IMR-90 (cell line): ENCODE data around the gene APOC4.

Experiments used
- POLR2A ChIP-seq: IDR thresholded peaks from 2 replicates; pipeline ENCODE4 v1.6.1; 2012; ENCODE audit warnings: mild to moderate bottlenecking, low read depth, low read length
- RAD21 ChIP-seq: IDR thresholded peaks from 2 replicates; pipeline ENCODE4 v1.6.1; 2012; ENCODE audit warnings: low read length, improper control_type of control experiment
- TF ChIP-seq, protein P1 (sequence below): conservative IDR thresholded peaks from 2 replicates; pipeline ENCODE4 v1.5.1; 2012; ENCODE audit warnings: mild to moderate bottlenecking, low read depth, low read length, improper control_type of control experiment
- TF ChIP-seq, protein P2 (sequence below): fragments of 150-350 bp; IDR thresholded peaks from 2 replicates; pipeline ENCODE4 v1.6.1; 2017; ENCODE audit warnings: mild to moderate bottlenecking, antibody characterized with exemption, low read length, low read depth

DNA sequence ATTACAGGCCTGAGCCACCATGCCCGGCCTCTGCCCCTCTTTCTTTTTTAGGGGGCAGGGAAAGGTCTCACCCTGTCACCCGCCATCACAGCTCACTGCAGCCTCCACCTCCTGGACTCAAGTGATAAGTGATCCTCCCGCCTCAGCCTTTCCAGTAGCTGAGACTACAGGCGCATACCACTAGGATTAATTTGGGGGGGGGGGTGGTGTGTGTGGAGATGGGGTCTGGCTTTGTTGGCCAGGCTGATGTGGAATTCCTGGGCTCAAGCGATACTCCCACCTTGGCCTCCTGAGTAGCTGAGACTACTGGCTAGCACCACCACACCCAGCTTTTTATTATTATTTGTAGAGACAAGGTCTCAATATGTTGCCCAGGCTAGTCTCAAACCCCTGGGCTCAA lies 32.3 kb upstream of the APOC4 start:
- TF ChIP-seq, protein P1, sequence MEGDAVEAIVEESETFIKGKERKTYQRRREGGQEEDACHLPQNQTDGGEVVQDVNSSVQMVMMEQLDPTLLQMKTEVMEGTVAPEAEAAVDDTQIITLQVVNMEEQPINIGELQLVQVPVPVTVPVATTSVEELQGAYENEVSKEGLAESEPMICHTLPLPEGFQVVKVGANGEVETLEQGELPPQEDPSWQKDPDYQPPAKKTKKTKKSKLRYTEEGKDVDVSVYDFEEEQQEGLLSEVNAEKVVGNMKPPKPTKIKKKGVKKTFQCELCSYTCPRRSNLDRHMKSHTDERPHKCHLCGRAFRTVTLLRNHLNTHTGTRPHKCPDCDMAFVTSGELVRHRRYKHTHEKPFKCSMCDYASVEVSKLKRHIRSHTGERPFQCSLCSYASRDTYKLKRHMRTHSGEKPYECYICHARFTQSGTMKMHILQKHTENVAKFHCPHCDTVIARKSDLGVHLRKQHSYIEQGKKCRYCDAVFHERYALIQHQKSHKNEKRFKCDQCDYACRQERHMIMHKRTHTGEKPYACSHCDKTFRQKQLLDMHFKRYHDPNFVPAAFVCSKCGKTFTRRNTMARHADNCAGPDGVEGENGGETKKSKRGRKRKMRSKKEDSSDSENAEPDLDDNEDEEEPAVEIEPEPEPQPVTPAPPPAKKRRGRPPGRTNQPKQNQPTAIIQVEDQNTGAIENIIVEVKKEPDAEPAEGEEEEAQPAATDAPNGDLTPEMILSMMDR, result no peak
- TF ChIP-seq POLR2A (no peak), RAD21 (no peak)
- TF ChIP-seq, protein P2, sequence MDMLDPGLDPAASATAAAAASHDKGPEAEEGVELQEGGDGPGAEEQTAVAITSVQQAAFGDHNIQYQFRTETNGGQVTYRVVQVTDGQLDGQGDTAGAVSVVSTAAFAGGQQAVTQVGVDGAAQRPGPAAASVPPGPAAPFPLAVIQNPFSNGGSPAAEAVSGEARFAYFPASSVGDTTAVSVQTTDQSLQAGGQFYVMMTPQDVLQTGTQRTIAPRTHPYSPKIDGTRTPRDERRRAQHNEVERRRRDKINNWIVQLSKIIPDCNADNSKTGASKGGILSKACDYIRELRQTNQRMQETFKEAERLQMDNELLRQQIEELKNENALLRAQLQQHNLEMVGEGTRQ, result no peak
